A549 treated with RU486 at 1 μM for 4 hours (cell line): ENCODE results near the gene PLOD3. TPM values are rescaled to one million over a fixed set of nuclear protein-coding genes. Genes with fewer than 3 reads are reported as not detected.

Source experiments
- total RNA-seq: library from RNA; stranded (reverse); fragments of 200-300 nt; extraction: Qiagen RNA extraction; gene quantifications from 5 replicates; pipeline ENCODE4 v1.2.3, GENCODE V29; 2022; ENCODE audit warnings: low read depth

PLOD3 gene
- total RNA-seq, result 60.2 to 81.0 TPM (median 74.2 TPM) in 5 replicates

DNA sequence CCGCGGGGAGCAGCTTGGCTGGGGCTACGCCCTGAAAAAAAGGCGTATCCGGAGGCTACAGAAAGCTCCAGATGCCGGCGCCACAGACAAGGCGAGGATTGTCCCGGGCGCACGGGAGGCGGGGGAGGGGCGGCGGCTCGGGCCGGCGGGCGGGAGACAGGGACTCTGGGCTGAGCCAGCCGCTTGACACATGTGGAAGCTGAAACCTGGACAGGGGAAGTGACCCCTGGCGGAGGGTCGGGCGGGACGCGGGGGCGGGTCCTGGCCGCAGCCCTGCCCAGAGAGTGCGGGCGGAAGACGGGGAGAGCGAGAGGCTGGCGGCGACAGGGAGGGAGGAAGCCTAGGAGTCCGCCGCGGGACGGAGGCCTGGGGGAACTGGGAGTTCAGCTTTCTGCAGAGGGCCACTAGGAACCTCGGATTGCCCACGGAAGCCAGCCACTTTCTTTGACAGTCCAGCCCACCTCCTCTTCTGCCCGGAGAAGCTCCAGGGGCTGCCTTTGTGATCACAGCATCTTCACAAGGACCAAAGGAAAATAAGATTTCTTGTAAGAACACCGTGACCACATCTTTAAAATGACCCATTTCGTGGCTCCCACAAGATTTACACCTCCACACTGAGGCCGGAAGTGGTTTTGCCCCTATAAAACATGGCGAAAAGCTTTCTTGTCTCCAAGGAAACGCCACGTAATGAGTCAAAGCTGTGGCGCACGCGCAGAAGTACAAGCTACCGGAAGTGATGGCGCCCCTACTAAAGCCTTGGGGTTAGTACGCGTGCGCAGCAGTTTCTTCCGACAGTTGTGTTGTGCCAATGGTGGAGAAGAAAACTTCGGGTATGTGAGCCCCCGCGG lies at the start of gene PLOD3, which contains the start of gene ZNHIT1:
TSS of gene PLOD3 (minus strand) at position 194 of the 848 bp plus-strand sequence. CDS start 307 bp downstream, outside the sequence.
TSS of gene ZNHIT1 (plus strand) at position 778 of the 848 bp plus-strand sequence. CDS start at position 809, 31 bp downstream.

DNA sequence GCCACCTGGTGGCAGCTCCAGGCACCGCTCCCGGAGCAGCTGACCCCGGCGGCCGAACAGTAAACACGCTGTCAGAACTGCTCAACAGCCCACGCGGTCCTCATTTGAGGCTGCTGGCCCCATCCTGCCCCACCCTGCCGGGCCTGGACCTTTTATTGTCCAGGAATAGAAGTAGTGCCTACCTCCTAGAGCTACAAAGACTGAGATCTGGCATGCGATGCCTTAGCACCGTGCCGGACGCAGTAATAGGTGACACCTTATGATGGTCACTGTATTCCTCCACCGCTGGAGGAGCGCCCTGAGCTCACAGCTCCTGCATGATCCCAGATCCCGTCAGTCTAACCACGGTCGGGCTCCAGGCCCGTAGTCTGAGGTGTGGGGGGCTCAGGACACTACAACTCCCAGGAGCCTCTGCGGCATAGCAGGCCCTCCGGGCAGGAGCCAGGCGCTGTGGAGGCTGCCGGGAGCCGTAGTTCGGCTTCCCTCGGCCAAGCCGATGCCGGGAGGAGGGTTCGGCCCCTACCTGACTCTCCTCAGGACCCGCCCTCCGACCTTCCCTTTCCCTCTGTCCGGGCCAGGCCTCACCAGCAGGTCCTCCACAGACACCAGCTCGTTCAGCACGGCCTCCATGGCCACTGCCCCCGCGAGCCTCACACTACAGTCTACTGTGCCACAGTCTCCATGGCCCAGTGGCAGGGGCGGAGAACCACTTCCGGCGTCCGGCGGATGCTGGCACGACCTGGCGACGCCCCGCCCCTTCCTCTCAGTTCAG lies 27.2 kb upstream of the PLOD3 start, which contains the start of gene FIS1:
TSS of gene FIS1 (minus strand) at position 707 of the 772 bp plus-strand sequence. CDS start at position 630, 77 bp downstream.

DNA sequence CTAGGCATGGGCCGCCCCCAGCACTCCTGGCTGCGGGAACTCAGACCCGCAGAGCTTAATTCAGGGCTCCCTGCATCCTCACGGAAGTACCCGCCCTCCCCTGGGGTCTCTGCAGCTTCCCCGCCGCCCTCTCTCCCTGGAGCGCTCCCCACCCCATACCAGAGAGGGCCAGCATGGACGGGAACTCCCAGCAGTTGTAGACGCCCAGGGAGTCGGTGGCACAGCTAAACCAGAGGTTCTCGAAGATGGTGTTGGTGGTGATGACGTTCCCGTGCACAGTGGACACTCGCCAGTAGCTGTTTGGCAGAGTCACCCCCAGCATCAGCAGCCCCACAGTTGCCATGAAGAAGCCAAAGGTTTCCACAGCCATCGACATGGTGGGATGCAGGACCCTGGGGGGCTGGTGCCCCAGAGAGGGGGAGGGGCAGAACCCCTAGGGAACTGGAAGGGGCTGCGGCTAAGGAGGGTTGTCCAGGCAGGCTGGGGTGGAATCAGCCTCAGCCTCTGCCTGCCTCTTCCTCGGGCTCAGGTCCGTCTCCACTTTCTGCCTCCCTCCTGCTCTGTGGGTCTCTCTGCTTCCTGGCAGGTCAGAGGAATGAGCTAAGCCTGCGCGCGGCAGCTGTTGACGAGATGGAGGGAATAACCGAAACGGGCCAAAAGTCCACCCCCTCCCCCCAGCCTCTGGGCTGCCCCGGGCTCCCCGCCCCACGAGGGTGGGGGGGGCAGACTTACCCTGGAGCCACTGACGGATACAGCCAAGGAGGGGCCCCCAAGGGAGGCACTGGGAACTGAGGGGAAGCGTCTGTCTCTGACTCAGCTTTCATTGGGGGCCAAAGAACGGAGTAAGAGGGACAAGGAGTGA lies 20.1 kb upstream of the PLOD3 start, which contains the start of gene CLDN15:
TSS of gene CLDN15 (minus strand) at position 597 of the 862 bp plus-strand sequence. CDS start at position 376, 221 bp downstream.

GRCh38 chr7:101200862-101201599 lies 16.4 kb downstream of the PLOD3 start, which contains the start of gene MOGAT3:
Gene MOGAT3 (minus strand): TSS chr7:101201036. CDS start chr7:101200854, 182 bp downstream.

GRCh38 chr7:101180130-101180755 lies 37.1 kb downstream of the PLOD3 start, which contains the start of gene NAT16:
Gene NAT16 (minus strand): TSS chr7:101180293. CDS start chr7:101174807, 5,486 bp downstream.

DNA sequence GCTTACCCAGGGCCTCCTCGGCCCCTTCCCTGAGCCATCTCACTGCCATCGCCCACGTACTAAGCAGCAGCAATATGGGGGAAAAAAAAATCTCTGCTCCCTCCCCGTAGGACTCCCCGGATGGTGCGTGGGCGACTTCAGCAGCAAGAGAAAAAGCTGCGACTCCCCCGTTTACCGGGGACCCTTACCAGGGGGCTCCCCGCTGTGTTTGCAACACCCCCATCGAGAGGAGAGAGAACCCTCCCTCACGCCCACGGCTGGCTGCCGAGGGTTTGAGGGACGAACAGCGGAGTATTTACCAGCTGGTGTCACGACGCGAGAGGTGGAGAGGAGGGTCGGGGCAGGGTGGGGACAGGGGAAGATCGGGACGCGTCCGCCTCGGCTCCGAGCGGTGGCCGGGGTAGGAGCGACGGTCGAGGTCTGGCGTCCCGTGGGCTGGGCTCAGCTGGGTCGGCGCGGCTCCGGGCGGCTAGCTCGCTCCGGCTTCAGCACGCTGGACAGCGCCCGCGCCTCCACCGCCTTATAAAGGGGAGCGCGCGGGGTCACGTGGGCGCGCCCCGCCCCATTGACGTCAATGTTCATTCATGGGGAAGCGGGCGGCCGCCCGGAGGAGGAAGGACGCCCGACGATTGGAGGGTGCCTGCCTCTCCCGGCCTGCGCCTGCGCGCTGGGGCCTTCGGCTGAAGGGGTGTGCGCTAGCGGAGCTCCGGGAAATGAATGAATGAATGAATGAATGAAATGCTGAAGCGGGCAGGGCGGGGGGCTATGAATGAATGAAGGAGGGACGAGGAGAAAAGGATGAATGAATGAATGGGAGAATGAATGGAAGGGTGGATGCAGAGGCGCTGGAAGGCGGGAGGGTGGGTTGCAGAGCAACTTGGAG lies 52.1 kb downstream of the PLOD3 start, which contains the start of gene VGF:
TSS of gene VGF (minus strand) at position 495 of the 883 bp plus-strand sequence. CDS start 726 bp downstream, outside the sequence.

Other genes starting within 250 kb of the PLOD3 start
- gene MUC12, start 248.0 kb downstream of the PLOD3 start, total RNA-seq, result 11.2 to 21.5 TPM (median 18.6 TPM) in 5 replicates
- 0.02 to 0.29 TPM (median 0.21 TPM) in 5 replicates for gene MUC17, start 197.5 kb downstream of the PLOD3 start, total RNA-seq
- gene TRIM56, start 132.1 kb downstream of the PLOD3 start, total RNA-seq, result 8.8 to 12.1 TPM (median 10.8 TPM) in 5 replicates
- gene SERPINE1, start 90.5 kb downstream of the PLOD3 start, total RNA-seq, result 868 to 1,053 TPM (median 898 TPM) in 5 replicates
- 132 to 142 TPM (median 140 TPM) in 5 replicates for gene AP1S1, start 63.1 kb downstream of the PLOD3 start, total RNA-seq
- 7.8 to 20.9 TPM (median 15.1 TPM) in 5 replicates for gene VGF, start 52.0 kb downstream of the PLOD3 start, total RNA-seq
- gene NAT16, start 37.3 kb downstream of the PLOD3 start, total RNA-seq, result 0.06 to 0.15 TPM (median 0.14 TPM) in 5 replicates
- gene MOGAT3, start 16.5 kb downstream of the PLOD3 start, total RNA-seq, result not detected in 5 replicates
- gene ZNHIT1, start 584 bp upstream of the PLOD3 start, total RNA-seq, result 66.8 to 107 TPM (median 93.2 TPM) in 5 replicates
- gene CLDN15, start 20.2 kb upstream of the PLOD3 start, total RNA-seq, result 7.1 to 13.7 TPM (median 12.2 TPM) in 5 replicates
- gene FIS1, start 27.5 kb upstream of the PLOD3 start, total RNA-seq, result 120 to 145 TPM (median 139 TPM) in 5 replicates
- 51.8 to 55.9 TPM (median 54.9 TPM) in 5 replicates for gene IFT22, start 104.2 kb upstream of the PLOD3 start, total RNA-seq
- gene COL26A1, start 145.3 kb upstream of the PLOD3 start, total RNA-seq, result 0.21 to 0.52 TPM (median 0.49 TPM) in 5 replicates